Measurements from ENCODE around the gene C1orf21. TPM values are rescaled to one million over a fixed set of nuclear protein-coding genes. Genes with fewer than 3 reads are reported as not detected.
A peak's percentile ranks its signal among the peaks of the same experiment; 100 is the strongest.

Gene C1orf21
- total and polyA plus RNA-seq, 12 donors: 20.6 to 76.7 (median 67.5) TPM

DNA sequence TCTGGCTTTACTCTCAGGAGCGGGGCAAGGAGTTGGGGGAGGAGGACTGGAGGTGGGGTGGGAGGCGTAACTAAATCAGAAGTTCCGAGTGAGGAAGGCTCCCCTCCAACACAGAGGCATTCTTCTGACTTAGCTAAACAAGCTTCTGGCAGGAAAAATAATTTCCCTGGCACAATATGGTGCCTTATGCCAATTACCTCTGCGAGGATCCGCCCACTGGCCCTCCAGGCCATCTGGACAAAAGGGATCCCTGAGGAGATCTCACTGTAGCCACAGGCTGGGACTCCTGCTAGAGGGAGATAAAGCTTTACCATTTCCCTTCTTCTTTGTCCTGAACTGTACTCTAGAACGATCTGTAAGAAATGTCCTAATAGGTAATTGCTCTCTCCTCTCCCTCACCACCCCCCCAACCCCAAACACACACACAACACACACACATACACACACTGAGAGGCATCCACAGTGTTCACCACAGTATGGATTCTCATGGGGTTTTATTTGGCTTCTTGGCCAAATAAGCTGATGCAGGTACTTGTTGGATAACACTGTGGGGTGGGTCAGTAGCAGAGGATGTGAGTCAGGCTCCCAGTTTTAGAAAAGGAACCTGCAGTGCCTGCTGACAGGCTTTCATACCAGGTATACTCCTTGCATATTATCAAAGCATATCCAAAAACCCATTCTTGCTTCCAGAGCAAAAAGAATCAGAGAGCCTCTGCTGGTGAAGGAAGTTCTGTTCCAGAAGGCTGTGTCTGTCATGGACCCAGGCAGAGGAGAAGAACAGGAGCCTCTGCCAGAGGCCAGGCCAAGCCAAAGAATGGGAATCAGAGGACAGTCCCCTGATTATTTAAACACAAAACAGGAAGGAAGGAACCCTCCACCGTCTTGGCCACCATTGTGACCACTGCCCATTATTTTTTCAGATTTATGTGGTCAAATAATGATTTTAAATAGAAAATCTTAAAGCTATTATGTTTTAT lies 169.1 kb downstream of the C1orf21 start:
- ATAC-seq (peak; percentile 45 to 74 (median 67)), DNase-seq (no peak)
- H3K9me3 ChIP-seq: no peaks in the 10 kb centered on the region
- H3K27me3 ChIP-seq: no peaks in the 10 kb centered on the region
- 63 to 72% methylated on average over 7 of the region's 7 CpGs for WGBS, 2 donors
- TF ChIP-seq, protein P1, sequence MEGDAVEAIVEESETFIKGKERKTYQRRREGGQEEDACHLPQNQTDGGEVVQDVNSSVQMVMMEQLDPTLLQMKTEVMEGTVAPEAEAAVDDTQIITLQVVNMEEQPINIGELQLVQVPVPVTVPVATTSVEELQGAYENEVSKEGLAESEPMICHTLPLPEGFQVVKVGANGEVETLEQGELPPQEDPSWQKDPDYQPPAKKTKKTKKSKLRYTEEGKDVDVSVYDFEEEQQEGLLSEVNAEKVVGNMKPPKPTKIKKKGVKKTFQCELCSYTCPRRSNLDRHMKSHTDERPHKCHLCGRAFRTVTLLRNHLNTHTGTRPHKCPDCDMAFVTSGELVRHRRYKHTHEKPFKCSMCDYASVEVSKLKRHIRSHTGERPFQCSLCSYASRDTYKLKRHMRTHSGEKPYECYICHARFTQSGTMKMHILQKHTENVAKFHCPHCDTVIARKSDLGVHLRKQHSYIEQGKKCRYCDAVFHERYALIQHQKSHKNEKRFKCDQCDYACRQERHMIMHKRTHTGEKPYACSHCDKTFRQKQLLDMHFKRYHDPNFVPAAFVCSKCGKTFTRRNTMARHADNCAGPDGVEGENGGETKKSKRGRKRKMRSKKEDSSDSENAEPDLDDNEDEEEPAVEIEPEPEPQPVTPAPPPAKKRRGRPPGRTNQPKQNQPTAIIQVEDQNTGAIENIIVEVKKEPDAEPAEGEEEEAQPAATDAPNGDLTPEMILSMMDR (IDR thresholded peaks at IDR 0.05): peak in 1 of 9 donors; percentile 8
- H3K27ac ChIP-seq: peak overlapping the region; percentile 11 to 82 (median 64)
- H3K36me3 ChIP-seq: no peaks in the 10 kb centered on the region
- intact Hi-C loops (cut with DNase I): loop anchor here in 1 of 10 donors (5.0 kb wide), 1 partner anchor 169 kb away; the partner anchor contains the start of gene C1orf21
- peaks cover 7 to 55% (median 33%) of the 10 kb centered on the region in 9 donors for H3K4me1 ChIP-seq
- no peak overlapping the region for H3K4me3 ChIP-seq

DNA sequence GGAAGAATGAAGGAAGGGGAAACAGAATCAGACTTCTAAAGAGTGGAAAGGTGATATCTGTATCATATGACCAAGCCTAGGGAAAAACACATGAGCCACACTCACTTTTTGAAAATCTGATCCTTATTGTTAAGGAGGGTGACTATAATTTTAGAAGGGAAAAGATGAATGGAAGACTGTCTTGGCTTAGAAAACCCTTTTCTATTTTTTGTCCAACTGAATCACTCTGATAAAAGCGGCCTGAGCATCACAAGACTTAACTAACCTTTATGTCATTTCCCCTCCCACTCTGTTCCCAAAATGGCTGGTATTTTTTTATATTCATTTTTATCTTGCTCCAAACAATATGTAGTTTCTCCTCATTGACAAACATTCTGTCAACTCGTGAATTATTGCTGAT lies 169.8 kb downstream of the C1orf21 start:
- intact Hi-C loops (cut with DNase I): loop anchor here in 1 of 10 donors (5.0 kb wide), 1 partner anchor 169 kb away; the partner anchor contains the start of gene C1orf21
- Histone ChIP-seq H3K4me3 (no peak overlapping the region), H3K27me3 (no peaks in the 10 kb centered on the region), H3K36me3 (no peaks in the 10 kb centered on the region), H3K4me1 (peaks cover 7 to 59% (median 36%) of the 10 kb centered on the region in 9 donors), H3K27ac (peak overlapping the region; percentile 11 to 82 (median 64)), H3K9me3 (no peaks in the 10 kb centered on the region)
- ATAC-seq: peak in 4 of 8 donors; percentile 28 to 60 (median 48)
- no peak for DNase-seq
- TF ChIP-seq, protein P1 (IDR thresholded peaks at IDR 0.05): no peak
- 43 to 46% methylated on average over 2 of the region's 2 CpGs for WGBS, 2 donors

DNA sequence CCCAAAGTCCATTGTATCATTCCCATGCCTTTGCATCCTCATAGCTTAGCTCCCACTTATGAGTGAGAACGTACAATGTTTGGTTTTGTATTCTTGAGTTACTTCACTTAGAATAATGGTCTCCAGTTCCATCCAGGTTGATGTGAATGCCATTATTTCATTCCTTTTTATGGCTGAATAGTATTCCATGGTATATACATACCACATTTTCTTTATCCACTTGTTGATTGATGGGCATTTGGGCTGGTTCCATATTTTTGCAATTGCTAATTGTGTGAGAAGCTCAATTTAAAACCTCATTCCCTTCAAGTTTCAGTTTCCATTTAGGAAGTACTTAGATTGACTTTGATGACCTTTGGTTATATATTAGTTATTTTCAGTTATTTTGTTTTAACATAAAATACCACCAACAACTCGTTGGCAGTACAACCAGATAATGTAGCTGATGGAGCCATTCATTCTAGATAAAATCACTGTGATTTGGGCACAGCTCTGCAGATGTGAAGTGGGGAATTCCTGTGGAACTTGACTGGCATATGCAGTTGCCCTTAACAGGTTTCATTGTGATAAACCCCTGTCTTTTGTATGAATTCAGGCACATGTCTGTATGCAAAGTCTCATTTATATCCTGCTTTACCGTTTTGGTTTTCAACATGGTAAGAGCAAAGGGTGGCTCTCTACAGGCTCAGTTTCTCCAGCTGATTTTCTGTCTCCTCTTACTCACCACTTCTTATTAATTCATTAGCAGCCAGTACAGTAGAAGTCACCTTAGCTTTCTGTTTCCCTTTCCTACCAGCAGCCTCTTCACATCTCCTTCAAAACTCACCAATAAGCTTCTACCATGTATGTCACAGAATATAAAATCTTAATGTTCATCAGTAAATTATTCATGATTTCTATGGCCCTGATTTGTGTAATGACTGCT lies 170.9 kb downstream of the C1orf21 start:
- Histone ChIP-seq H3K9me3 (no peaks in the 10 kb centered on the region), H3K27ac (peak overlapping the region in 7 of 10 donors; percentile 11 to 82 (median 68)), H3K4me1 (peaks cover 11 to 69% (median 46%) of the 10 kb centered on the region in 9 donors), H3K27me3 (no peaks in the 10 kb centered on the region), H3K36me3 (no peaks in the 10 kb centered on the region), H3K4me3 (no peak overlapping the region)
- TF ChIP-seq, protein P1 (IDR thresholded peaks at IDR 0.05): no peak
- ATAC-seq (no peak), DNase-seq (no peak)
- WGBS, 2 donors: 81 to 86% methylated on average over 3 of the region's 3 CpGs
- intact Hi-C loops (cut with DNase I): loop anchor here in 1 of 10 donors (5.0 kb wide), 1 partner anchor 170 kb away; the partner anchor contains the start of gene C1orf21

DNA sequence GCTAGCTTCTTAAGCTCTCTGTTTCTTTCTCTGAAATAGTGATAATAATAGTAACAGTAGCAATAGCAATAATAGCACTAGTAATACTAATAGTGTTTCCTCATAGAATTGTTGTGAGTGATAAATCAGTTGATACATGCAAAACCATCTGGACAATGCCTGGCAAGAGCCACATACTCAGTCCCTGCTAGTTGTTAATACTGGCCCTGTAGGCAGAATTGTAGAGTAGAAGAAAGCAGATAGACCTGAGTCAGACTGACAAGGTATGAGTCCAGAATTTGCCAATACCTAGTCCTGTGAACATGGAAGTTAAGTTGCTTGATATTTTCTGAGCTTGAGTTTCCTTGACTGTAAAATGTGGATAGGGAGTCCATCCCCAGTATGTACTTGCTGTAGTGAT lies 171.9 kb downstream of the C1orf21 start:
- Histone ChIP-seq H3K4me1 (peaks cover 15 to 73% (median 56%) of the 10 kb centered on the region in 9 donors), H3K4me3 (no peak overlapping the region), H3K27ac (peak overlapping the region in 3 of 10 donors; percentile 4 to 82 (median 16)), H3K27me3 (no peaks in the 10 kb centered on the region), H3K9me3 (no peaks in the 10 kb centered on the region), H3K36me3 (no peaks in the 10 kb centered on the region)
- DNase-seq: no peak
- ATAC-seq: no peak
- TF ChIP-seq, protein P1 (IDR thresholded peaks at IDR 0.05): no peak
- intact Hi-C loops (cut with DNase I): loop anchor here in 1 of 10 donors (5.0 kb wide), 1 partner anchor 171 kb away; the partner anchor contains the start of gene C1orf21

All from heart right ventricle (tissue), 16 donors.